GM21717 (cell line): Measurements from ENCODE around the gene LYL1.

ENCODE experiments used
- ATAC-seq: cut with Tn5 transposase; IDR thresholded peaks from one replicate; pipeline ENCODE4 v1.9.1; 2021; ENCODE audit warnings: mild to moderate bottlenecking, moderate library complexity; ENCODE audit not compliant: unreplicated experiment

Gene LYL1

DNA sequence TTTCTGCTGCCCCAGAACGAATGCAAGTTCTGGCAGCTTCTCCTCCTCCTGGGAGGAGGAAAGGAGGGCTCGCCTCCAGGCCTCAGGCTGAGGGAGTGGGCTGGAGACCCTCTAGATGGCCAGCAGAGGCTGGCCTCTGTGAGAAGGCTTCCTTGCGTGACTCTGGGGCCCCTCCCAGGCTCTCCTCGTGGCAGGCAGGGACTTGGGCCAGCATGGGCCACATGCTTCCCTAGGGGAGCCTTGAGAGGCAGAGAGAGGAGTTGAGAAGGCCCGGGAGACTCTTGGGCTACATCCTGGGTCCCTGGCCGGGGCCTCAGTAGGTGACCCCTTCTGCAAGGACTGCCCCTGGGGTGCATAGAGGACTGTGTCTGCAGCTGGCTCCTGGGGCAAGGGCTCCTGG lies 25.9 kb downstream of the LYL1 start:
- ATAC-seq: no peak

DNA sequence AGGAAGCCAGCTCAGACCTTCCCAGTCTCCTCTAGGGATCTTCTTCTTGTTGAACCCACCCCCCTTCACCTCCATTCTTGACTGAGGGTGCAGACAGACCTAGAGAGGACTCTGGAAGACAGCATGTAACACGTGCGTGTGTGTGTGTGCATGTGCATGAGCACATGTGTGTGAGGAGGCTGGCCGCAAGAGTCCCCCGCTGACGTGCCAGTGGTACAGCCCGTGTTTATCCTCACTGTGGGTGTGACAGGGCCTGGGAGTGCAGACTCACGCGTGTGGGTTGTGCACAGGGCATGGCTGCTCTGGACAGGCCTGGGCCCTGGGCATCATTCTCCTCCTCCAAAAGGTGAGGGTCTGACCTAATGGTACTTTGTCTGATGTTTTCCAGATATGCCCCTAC lies 26.3 kb downstream of the LYL1 start:
- no peak for ATAC-seq

DNA sequence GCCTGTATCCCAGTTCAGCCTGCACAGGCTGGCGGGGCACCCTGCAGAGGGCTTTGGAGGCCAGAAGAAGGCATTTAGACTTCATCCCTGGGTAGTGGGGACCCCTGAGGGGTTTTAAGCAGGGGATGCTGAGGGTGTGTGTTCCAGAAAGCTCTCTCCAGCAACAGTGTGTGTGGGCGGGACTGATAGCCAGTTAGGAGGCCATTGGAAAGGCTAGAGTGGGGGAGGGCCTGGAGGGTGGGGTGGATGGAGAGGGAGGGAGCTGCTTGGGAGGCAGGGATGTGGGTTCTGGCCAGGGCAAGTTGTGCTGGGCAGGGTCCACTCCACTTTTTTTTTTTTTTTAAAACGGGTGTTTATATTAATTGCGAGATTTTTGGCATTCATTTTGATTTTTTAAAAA lies 28.3 kb downstream of the LYL1 start:
- ATAC-seq: no peak

DNA sequence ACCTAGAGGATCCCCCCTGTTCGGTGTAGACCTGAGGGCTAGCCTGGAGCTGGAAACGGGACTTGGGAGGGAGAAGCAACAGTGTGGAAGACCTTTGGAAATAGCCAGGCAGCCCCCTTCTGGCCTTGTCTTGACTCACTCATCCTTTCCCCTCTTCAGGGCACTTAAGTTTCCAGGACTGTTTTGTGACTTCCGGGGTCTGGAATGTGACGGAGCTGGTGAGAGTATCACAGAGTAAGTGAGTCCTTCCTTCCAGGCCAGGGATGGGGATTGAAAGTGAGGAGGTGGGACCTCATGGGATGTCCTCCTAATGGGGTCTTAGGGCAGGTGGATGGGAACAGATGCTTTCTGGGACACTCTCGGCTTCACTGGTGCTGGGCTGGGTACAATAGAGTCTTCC lies 29.4 kb downstream of the LYL1 start:
- no peak for ATAC-seq

DNA sequence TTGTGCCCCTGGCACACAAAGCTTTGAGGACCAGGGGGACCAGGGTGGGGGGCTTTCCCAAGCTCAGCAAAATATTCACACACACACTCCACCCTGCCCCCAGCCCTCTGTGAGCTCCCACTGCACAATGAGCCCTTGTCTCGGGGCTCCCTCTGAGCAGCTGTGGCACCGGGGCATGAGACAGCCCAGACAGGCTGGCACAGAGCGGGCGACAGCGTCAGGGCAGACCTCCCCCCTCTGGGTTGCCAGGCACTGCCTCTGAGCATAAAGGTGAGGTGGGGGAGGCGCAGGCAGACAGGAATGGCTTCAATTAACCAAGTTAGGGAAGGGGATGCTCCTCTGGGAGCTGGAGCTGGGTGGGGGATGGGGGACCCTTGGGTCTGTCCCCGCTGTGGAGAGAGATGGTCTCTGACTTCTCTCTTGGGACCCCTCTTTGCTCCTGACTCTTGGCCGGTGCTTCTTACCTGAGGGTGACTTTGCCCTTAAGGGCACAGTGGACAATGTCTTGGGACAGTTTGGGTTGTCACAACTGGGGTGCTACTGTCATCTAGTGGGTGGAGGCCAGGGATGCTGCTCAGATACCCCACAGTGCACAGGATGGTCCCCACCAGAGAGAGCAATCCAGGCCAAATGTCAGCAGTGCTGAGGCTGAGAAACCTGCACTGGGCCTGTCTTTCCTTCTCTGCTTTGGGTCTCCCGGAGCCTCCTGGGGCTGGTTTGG lies 30.3 kb downstream of the LYL1 start:
- ATAC-seq: no peak

DNA sequence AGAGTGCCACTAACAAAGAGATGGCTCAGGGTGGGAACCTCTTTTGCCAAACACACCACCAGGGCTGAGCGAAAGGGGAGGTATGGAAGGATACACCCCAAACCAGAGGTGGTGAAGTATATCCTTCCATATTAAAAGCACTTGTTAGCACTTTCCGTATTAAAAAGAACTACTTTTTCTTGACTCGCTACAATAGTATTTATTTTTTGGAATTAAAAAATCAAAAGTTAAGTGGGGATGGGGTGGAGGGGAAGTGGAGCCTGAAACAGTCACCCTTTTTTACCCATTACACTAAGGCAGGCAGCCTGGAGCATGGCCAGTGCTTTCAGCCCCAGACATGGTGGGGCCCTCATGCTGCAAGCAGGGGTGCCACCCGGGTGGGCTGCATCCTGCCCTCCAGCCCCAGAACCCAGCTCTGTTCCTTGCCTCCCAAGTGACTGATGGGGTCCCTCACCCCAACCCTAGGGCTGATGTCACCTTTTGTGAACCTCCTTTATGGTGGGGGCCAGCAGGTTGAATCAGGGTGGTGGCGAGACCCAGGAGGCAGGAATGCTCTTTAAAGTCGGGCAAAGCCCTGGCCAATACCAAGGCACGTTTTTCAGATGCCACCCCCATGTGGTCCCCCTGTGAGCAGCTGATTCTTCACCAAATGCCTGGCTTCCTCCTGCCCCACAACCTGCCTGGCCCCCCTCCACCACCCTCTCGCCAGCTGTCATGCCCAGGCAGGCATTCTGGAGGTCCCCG lies 31.0 kb downstream of the LYL1 start:
- ATAC-seq: no peak

DNA sequence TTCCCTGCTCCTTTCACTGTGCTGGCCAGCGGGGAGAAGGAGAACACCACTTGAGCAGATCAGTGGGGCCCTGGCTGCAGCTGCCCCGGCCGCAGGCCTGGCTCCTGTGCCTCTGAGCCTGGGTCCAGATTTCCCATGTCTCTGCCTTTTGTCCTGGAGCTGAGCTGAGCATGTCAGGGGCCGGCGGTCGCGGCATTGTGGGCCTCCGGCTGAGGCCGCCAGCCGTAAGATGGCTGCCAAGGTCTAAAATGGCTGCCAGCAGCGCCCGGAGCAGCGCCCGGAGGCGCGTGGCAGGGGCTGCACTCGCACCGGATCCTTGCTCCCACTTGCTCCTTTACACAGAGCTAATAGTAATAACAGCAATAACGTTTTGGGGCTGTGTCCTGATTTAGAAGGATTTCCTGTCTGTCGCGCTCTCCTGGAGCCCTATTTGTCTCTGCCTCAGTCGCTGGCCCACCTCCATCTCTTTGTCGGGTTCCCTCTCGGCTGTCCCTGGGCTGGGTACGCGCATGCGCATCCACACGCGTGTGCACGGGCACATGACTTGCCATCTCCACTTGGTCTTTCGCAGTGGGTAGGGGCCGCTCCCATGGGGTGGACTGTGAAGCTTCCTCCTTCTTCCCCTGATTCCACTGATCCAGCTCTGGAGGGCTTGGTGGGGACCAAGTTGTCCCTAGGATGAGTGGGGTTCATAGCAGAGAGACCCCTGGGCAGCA lies 32.1 kb downstream of the LYL1 start:
- ATAC-seq: no peak

DNA sequence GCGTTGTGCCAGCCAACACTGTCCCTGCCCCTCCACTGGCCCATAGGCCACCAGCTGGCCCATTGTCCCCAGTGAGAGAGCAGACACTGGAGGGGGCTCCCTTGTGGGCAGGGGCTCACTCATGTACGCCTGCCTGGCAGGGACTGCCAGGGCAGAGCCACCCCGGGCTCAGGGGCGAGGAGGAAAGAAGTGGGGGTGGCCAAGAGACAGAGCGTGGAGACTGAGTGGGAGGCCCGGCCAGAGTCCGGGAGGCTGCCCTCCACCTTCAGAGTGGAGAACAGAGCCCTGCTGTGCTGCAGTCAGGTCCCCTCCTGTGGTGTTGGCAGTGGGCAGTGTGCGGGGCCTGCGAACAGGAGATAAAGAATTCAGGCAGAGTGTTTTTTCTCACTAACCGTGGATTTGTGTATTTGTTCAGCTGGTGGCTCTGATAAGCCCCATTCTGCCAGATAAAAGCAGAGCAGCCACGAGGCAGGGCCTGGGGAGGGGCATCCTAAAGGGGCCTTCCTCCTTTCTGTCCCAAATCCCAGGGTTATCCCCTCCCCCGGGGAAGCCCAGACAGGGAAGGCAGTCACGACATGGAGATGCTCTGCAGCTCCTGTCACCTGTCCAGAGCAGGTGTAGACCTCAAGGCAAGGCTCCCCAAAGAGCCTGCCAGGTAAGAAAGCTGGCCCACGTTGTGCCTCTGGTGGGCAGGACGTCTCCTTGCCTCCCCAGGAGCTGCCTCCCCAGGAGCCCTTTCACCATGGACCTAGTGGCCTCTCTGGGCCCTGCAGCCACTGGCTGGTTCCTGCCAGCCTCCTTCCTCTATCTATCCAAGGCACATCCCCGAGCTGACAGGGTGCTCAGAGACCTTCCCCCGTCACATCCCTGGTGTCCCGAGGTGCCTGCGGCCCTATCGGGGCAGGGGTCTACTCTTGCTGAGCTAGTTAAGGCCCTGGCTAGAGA lies 33.0 kb downstream of the LYL1 start:
- ATAC-seq: no peak

DNA sequence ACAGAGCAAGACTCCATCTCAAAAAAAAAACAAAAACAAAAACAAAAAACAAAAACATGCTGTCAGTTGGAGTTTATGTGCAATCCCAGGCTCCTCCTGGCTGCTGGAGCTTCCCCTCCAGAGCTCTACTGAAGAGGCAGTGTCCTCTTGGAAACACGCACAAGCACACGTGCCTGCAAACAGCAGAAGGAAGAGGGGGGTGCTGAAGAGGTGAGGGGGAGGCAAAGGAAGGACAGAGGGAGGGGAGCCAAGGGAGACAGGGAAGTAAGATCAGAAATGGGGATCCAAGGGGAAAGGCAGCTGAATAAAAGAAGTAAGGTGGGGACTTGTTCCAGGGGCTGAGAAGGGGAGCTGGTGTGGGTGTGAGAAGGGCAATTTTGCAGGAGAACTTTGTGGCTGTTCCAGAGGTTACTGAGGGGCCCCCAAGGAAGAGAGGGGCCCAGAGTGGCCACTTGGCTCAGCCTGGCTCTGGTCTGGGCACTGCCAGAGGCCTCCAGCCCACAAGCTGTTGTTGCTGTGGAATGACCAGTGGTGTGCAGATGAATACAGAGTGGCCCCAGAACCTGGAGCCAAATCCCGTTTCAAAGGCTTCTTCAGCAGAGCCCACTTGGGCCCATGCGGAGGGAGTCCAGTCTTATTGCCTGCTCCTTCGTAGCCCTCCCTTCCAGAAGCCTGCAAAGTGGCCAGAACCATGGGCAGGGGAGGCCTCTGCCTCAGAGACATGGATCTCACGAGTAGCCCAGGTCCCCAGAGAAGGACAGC lies 34.4 kb downstream of the LYL1 start:
- no peak for ATAC-seq

DNA sequence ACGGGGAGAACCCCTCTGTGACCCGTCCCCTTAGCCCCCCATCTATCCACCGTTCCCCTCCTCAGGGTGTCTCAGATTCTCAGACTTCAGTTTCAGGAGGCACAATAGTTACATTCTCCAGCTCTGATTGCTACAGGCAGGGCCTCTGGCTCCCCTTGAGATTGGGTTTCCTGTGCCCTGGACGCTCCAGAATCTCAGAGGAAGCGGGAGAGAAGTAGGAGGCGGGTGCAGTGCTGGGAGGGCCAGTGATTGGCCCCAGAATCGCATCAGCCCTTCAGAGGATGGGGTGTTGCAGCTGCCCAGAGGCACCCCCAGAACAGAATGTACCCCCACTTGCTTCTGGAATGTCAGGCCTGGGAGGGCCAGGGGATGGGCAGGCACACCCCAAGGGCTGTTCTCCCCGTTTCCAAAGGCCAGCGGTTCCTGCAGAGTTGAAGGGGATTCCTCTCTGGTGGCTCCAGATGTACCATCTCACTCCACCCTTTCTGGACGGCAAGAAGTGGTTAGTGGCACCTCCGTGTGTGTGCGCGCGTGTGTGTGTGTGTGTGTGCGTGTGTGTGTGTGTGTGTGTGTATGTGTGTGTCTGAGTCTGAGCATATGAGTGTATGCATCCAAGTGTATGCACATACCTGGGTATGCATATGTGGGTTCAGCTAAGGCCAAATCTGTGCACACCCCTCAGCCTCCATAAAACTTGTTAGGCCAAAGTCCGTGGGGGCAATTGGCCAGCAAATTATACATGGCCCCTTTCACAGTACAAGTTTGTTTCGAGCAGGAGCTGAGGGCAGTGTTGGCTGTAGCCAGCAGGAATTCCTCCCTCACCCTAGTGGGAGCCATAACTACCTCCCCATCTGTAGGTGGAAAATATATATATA lies 35.5 kb downstream of the LYL1 start:
- no peak for ATAC-seq

DNA sequence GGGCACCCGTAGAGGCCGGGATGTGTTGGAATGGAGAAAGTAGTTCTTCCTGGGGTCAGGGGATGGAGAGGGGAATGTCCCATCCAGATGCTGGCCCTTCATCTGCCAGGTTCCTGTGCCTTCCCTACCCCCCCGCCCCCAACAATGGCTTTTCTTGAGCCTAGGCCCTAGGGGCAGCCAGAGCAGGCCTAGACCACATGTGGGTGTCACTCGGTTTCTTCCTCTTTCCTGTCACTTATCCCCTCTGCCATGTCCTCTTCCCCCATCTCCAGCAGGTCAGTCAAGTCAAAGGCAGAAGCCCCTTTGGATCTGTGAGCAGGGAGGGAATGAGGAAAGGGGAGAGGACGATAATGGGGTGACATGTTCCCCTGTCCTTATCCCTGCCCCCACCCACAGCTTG lies 36.4 kb downstream of the LYL1 start:
- no peak for ATAC-seq

DNA sequence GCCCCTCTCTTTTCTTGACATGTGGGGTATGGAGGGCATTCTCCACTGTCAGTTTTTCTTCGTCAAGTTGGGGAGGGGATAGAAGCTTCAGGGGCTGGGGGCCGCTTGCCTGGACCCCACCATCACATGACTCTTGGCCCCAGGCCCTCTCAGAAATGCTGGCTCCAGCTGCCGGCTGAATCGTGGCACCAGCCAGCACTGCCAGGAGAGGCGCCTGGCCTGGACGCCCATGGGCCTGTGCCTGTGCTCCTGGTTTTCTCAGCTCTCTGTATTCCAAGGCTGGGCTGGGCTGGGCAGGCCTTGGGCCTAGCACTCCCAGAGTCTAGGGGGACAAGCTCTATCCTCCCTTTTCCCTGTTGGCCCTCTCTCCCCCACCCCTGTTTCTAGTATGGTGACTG lies 38.6 kb downstream of the LYL1 start:
- no peak for ATAC-seq

DNA sequence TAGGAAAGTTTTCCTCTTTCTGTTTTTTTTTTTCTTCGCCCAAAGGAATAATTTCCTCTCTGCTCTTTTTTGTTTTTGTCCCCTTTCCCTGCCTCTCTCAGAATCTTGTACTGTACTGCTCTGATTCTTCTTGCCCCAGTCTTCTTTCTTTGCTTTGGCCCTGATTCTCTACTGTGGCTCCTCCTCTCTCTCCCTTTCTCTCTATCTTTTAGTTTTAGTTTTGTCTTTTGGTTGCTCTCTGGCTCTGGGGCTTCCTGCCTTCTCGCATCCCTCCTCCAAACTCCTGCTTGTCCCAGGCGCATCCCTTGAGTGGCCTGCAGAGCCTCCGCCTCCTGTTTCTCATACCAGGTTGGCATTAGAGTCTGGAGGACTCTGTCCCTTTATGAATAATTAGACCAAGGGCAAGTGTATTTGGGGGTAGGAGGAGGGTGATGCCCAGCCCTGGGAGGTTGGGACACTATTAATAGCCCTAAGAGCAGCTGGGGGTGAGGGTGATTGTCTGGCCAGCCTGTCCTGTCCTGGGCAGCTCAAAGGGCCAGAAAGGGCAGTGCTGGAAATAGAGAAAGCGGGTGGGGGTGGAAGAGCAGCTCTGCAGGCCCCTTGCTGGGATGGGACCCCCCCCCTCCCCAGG lies 39.1 kb downstream of the LYL1 start:
- no peak for ATAC-seq

DNA sequence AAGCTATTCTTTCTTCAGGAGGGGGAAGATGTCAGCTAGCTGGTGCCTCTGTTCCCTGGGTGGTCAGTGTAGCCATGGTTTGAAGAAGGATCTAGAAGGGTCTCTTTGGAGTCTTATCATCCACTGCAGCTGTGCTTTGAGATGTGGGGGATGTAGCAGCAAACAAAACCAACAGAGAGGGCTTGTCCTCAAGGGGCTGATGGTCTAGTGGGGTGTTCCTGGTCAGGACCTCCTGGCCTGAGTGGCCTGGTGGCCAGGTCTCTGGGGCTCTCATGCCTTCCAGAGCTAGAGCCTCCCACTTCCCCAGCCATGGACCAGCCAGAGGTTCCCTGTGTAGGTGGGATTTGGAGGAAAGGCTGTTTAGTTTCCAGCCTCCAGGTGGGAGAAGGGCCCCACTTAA lies 40.3 kb downstream of the LYL1 start:
- no peak for ATAC-seq

DNA sequence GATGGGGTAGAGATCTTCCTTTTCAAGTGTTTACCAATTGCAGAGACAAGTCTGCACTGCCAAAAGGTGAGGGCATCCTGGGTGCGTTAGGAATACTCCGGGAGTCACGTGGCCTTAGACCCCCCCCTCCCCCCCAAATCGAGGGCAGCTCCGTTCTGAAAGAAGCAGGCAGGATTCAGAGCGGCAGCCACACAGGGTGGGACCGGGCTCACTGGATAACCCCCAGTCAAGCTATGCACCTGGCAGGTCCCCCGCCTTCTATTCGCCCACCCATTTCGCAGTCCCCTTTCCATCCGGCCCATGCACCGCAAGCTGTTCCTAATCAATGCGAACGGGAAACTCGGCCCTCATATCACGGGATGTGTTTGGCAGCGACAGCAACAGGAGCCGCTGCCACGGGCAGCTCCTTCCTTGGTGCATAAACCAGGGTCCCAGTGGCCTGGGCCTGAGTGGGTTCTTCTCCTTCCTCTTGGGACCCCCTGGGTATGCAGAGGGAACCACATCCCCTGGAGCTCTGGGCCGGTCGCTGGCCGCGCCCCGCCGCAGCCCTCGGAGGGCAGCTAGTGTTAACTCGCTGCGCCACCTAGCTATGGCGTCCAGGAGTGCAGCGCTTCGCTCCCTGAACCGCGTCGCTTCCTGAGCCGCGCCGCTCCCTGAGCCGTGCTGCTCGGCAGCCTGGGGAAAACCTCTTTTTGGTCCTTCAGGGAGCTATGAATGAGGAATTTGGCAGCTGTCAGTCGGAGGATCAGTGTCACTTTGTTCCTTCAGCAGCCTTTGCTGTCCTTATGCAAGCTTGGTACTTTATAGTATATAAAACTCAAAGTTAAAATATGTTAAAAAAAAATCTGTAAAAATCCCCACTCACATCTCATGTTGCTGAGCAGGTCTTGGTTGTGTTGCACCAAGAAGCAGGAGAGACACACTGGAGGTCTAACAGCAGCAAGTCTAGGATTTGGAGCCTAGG lies 41.4 kb downstream of the LYL1 start:
- ATAC-seq: no peak

DNA sequence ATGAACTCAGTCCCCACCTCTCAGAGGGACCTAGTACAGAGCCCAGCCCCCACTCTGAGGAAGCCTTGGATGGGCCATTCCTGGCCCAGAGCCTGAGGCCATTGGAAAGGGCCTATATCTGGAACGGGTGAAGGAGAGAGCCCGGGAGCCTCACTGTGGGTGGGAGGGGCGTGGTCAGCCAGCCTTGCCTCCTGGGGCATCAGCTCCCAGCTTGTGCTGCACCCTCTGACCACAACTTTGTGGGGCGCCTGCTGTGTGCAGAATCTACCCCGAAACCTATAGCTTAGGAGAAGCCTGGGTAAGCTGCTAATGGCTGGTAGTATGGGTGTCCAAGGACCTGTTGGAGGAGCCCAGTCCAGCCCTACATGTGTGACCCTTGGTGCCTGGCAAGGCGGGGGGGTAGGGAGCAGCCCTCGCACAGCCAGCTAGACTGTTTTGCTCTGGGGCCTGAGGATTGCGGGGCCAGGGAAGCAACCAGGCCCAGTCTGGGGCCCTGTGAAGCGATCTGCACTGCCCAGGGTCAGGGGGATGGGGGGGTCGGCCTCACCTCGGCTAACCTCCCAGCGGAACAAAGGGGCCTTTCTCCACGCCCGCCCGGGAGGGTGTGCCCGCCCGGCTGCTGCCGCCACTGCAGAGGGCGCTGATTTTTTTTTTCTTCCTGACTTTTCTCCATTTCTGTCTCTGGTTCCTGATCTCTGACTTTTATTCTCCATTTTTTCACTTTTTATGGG lies 42.3 kb downstream of the LYL1 start:
- ATAC-seq: no peak
